C4-2B (cell line): ENCODE data around the gene GBA2.

Experiments used
- ZFX ChIP-seq: fragments of 450-650 bp; IDR thresholded peaks from 2 replicates; pipeline ENCODE4 v1.6.1; 2017
- TF ChIP-seq, protein P1 (sequence below): fragments of 450-650 bp; conservative IDR thresholded peaks from 2 replicates; pipeline ENCODE4 v1.5.1; 2017; ENCODE audit warnings: mild to moderate bottlenecking

- TF ChIP-seq, protein P1, sequence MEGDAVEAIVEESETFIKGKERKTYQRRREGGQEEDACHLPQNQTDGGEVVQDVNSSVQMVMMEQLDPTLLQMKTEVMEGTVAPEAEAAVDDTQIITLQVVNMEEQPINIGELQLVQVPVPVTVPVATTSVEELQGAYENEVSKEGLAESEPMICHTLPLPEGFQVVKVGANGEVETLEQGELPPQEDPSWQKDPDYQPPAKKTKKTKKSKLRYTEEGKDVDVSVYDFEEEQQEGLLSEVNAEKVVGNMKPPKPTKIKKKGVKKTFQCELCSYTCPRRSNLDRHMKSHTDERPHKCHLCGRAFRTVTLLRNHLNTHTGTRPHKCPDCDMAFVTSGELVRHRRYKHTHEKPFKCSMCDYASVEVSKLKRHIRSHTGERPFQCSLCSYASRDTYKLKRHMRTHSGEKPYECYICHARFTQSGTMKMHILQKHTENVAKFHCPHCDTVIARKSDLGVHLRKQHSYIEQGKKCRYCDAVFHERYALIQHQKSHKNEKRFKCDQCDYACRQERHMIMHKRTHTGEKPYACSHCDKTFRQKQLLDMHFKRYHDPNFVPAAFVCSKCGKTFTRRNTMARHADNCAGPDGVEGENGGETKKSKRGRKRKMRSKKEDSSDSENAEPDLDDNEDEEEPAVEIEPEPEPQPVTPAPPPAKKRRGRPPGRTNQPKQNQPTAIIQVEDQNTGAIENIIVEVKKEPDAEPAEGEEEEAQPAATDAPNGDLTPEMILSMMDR: no peak
- TF ChIP-seq ZFX: no peak
These were observed 34.9 kb downstream of the GBA2 start for GRCh38 chr9:35714123-35714522.
